GM12878 (cell line): ENCODE results near the gene NUDT17. TPM values are rescaled to one million over a fixed set of nuclear protein-coding genes. Genes with fewer than 3 reads are reported as not detected.

Source experiments
- ATAC-seq: fragments of 200-7000 bp; cut with Tn5 transposase; 3 replicates; pipeline ENCODE4 v1.9.1; 2020; ENCODE audit warnings: mild to moderate bottlenecking, moderate library complexity
- BruUV-seq: library from RNA; stranded (reverse); fragments of 400-500 nt; replicated peaks from 2 replicates; lab custom pipeline; 2021; lab: Mats Ljungman, UMichigan
- CTCF ChIA-PET: fragments of 300-600 bp; sonication (Branson Sonifier 250); formaldehyde crosslinking; extraction: SDS; loops from one replicate; lab custom pipeline; 2021; ENCODE audit warnings: inconsistent platforms; lab: Yijun Ruan, JAX
- POLR2A ChIA-PET: fragments of 350-600 bp; formaldehyde crosslinking; extraction: SDS; loops from one replicate; lab custom pipeline; 2021; ENCODE audit warnings: inconsistent platforms; lab: Charles Lee
- RAD21 ChIA-PET: fragments of 300-600 bp; sonication (Branson Sonifier 250); formaldehyde crosslinking; loops from one replicate; lab custom pipeline; 2023; ENCODE audit warnings: antibody characterized with exemption; ENCODE audit not compliant: unreplicated experiment; lab: Charles Lee
- SMC1A ChIA-PET: fragments of 300-600 bp; sonication (Branson Sonifier 250); formaldehyde crosslinking; loops from one replicate; lab custom pipeline; 2023; ENCODE audit not compliant: unreplicated experiment, uncharacterized antibody; lab: Charles Lee
- DNase-seq: peaks from one replicate; pipeline ENCODE4 v3.0.0-alpha.2; 2011; ENCODE audit warnings: low read depth, low spot score
- FAIRE-seq: peaks from 3 replicates; lab custom pipeline; 2011; peaks lifted over from hg19 to GRCh38; lab: Jason Lieb, UNC
- H2AFZ ChIP-seq: 2 replicates; pipeline ENCODE4 v1.6.0; 2011; ENCODE audit warnings: low read depth, low read length, control low read depth; ENCODE audit not compliant: control insufficient read depth
- H3K27ac ChIP-seq: 2 replicates; pipeline ENCODE4 v1.5.1; 2011; ENCODE audit warnings: control low read depth; ENCODE audit not compliant: control insufficient read depth, insufficient read depth
- H3K27me3 ChIP-seq, 2 experiments: replicated peaks in 1 of 2; 2 replicates each; pipeline versions ENCODE4 v1.6.0 to v1.6.1; 2011; ENCODE audit warnings: low read length in 1 of 2; ENCODE audit not compliant: control insufficient read depth in 2 of 2, insufficient read depth in 2 of 2
- H3K36me3 ChIP-seq, 2 experiments: 2 replicates each; pipeline ENCODE4 v1.5.1; 2011; ENCODE audit warnings: low read length in 1 of 2; ENCODE audit not compliant: control insufficient read depth in 2 of 2, insufficient read depth in 2 of 2
- H3K4me1 ChIP-seq: 2 replicates; pipeline ENCODE4 v1.6.1; 2011; ENCODE audit warnings: mild to moderate bottlenecking, low read length, moderate library complexity, mixed read lengths; ENCODE audit not compliant: control insufficient read depth, insufficient read depth
- H3K4me2 ChIP-seq: 2 replicates; pipeline ENCODE4 v1.6.0; 2011; ENCODE audit warnings: control low read depth; ENCODE audit not compliant: control insufficient read depth, insufficient read depth
- H3K4me3 ChIP-seq: fragments of 200-600 bp; sonication (generic); 2 replicates; pipeline ENCODE4 v1.5.1; 2016
- H3K79me2 ChIP-seq: 2 replicates; pipeline ENCODE4 v1.6.0; 2011; ENCODE audit warnings: low read length; ENCODE audit not compliant: control insufficient read depth, insufficient read depth
- H3K9ac ChIP-seq: 2 replicates; pipeline ENCODE4 v1.8.0; 2011; ENCODE audit warnings: low read length, control low read depth, mixed read lengths; ENCODE audit not compliant: control insufficient read depth, insufficient read depth
- H3K9me3 ChIP-seq: replicated peaks from 3 replicates; pipeline ENCODE4 v1.5.1; 2011; ENCODE audit warnings: mild to moderate bottlenecking, low read length; ENCODE audit not compliant: control insufficient read depth, insufficient read depth
- H4K20me1 ChIP-seq: 2 replicates; pipeline ENCODE4 v1.6.0; 2011; ENCODE audit not compliant: control insufficient read depth, insufficient read depth
- CBX5 ChIP-seq: sonication (generic); IDR thresholded peaks from 2 replicates; pipeline ENCODE4 v1.6.1; 2016; ENCODE audit warnings: low read depth, moderate library complexity, mild to moderate bottlenecking, inconsistent platforms
- E4F1 ChIP-seq: fragments of 450-650 bp; IDR thresholded peaks from 2 replicates; pipeline ENCODE4 v1.6.1; 2018; ENCODE audit warnings: borderline replicate concordance, mild to moderate bottlenecking; ENCODE audit not compliant: partially characterized antibody
- HCFC1 ChIP-seq: fragments of 150-350 bp; IDR thresholded peaks from 2 replicates; pipeline ENCODE4 v1.6.1; 2014; ENCODE audit warnings: low read length
- MYB ChIP-seq: fragments of 150-350 bp; IDR thresholded peaks from 2 replicates; pipeline ENCODE4 v1.6.1; 2014; ENCODE audit warnings: mild to moderate bottlenecking, low read depth, low read length, borderline replicate concordance
- NFYA ChIP-seq: IDR thresholded peaks from 2 replicates; pipeline ENCODE4 v1.6.1; 2011; ENCODE audit warnings: low read depth, mild to moderate bottlenecking, low read length, improper control_type of control experiment, borderline replicate concordance
- NR2F1 ChIP-seq: fragments of 450-650 bp; conservative IDR thresholded peaks from 2 replicates; pipeline ENCODE4 v1.6.1; 2017; ENCODE audit warnings: mild to moderate bottlenecking
- PAX5 ChIP-seq: IDR thresholded peaks from 2 replicates; pipeline ENCODE4 v1.6.1; 2011; ENCODE audit warnings: low read depth, low read length, borderline replicate concordance
- PBX3 ChIP-seq: IDR thresholded peaks from 2 replicates; pipeline ENCODE4 v1.6.1; 2011; ENCODE audit warnings: mild to moderate bottlenecking, low read depth, low read length, moderate library complexity; ENCODE audit not compliant: insufficient replicate concordance
- POLR2A ChIP-seq: IDR thresholded peaks from 2 replicates; pipeline ENCODE4 v1.6.1; 2011; ENCODE audit warnings: low read depth, mild to moderate bottlenecking, low read length
- RUNX3 ChIP-seq: IDR thresholded peaks from 2 replicates; pipeline ENCODE4 v1.6.1; 2012; ENCODE audit warnings: low read length, inconsistent platforms
- TAF1 ChIP-seq: IDR thresholded peaks from 2 replicates; pipeline ENCODE4 v1.6.1; 2011; ENCODE audit warnings: mild to moderate bottlenecking, low read depth, low read length, borderline replicate concordance
- TCF3 ChIP-seq: IDR thresholded peaks from 2 replicates; pipeline ENCODE4 v1.6.1; 2012; ENCODE audit warnings: low read depth, mild to moderate bottlenecking, low read length, borderline replicate concordance; ENCODE audit not compliant: insufficient read depth
- ZBED1 ChIP-seq: IDR thresholded peaks from 2 replicates; pipeline ENCODE4 v1.6.1; 2016; ENCODE audit warnings: borderline replicate concordance
- ZNF687 ChIP-seq: fragments of 450-650 bp; IDR thresholded peaks from 2 replicates; pipeline ENCODE4 v1.6.1; 2017; ENCODE audit warnings: mild to moderate bottlenecking, moderate library complexity
- WGBS: methylation state at CpG from one replicate; pipeline ENCODE4 v1.1.6; 2016; ENCODE audit warnings: low lambda C conversion rate; ENCODE audit not compliant: insufficient replicate concordance, insufficient coverage; ENCODE audit errors: missing lambda C conversion rate; 5-methylcytosine and 5-hydroxymethylcytosine counted together
- in situ Hi-C: fragments of 300-500 bp; cut with MboI; formaldehyde crosslinking; loops from 9 replicates; pipeline ENCODE4 v1.14.3; 2018; ENCODE audit warnings: mixed read lengths
- intact Hi-C: fragments of 100-400 bp; cut with micrococcal nuclease; formaldehyde crosslinking; loops from one replicate; pipeline ENCODE4 v1.14.2; 2022; ENCODE audit not compliant: unreplicated experiment
- polyA plus RNA-seq, 11 experiments: library from polyadenylated mRNA; depleted of rRNA in 4 of 11; unstranded in 6 of 11; stranded (reverse) in 5 of 11; fragments of >200 nt; fragmentation: Nextera tagmentation in 4 of 11; fragmentation: Illumina TruSeq in 1 of 11; extraction: Ambion mirVana in 4 of 11; extraction: Trizol in 1 of 11; gene quantifications; 1 replicate in 1 of 11; 2 replicates in 10 of 11; pipeline versions ENCODE4 v1.2.1 to v1.2.3, GENCODE V29; 2011 to 2016; ENCODE audit warnings: inconsistent platforms in 2 of 11, missing spikeins in 2 of 11, low read depth in 1 of 11
- total RNA-seq, 4 experiments: library from RNA; depleted of rRNA in 3 of 4; stranded (reverse); fragments of >200 nt in 3 of 4; fragmentation: Illumina TruSeq in 1 of 4; extraction: Trizol in 1 of 4; gene quantifications; 2 replicates each; pipeline versions ENCODE4 v1.2.1 to v1.2.3, GENCODE V29; 2013 to 2021
- TF ChIP-seq, protein P1 (sequence below): IDR thresholded peaks from 2 replicates; pipeline ENCODE4 v1.6.1; 2011; ENCODE audit warnings: borderline replicate concordance, low read depth, mild to moderate bottlenecking, moderate library complexity, low read length; ENCODE audit not compliant: insufficient read depth, poor library complexity, severe bottlenecking

The NUDT17 gene
- total and polyA plus RNA-seq, 10 of the 15 experiments (the other 5 are each of a cell fraction or from before 2014, with no cell fraction given), result 1.2 to 4.7 (median 4.0) TPM

DNA sequence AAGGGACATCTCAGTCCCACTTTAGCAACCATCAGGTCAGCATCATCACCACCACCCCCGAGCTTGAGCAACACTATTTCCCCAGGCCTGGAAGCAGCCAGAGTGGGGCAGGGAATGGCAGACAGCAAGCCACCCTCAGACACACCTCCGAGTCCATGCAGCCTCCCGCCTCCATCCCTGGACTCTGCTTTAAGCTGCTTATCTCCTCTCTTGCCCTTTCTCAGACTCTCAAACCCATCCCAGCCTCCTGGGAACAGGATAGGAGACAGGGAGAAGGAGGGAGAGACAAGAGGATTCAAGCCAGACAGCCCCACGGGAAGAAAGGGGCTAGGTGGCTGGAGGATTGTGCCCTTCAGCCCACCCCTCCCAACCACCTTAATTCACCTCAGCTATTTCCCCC, 11.7 kb downstream of the NUDT17 start:
- intact Hi-C loops, result no loop called here
- DNase-seq (no peak), FAIRE-seq (no peak), ATAC-seq (no peak)
- no peak overlapping the region for H3K4me3 ChIP-seq
- WGBS, result 69% methylated on average over 4 of the region's 4 CpGs
- in situ Hi-C loops, result loop anchor here (5.0 kb wide), 1 partner anchor 60 kb away; the partner anchor contains the start of gene PEX11B
- ChIA-PET RAD21 (interaction anchor here (3.0 to 4.7 kb wide), 2 partner anchors 11 to 107 kb away, joined by 17 to 69 read pairs; partner anchors contain the start of genes ANKRD34A, NUDT17 and POLR3GL), CTCF (interaction anchor here (1.0 to 8.0 kb wide), 9 partner anchors 10 to 176 kb away, joined by 3 to 172 read pairs (median 5); partner anchors contain the start of genes ITGA10, NUDT17 and PEX11B), SMC1A (interaction anchor here (1.0 to 4.7 kb wide), 4 partner anchors 11 to 100 kb away, joined by 3 to 54 read pairs (median 4); partner anchors contain the start of gene NUDT17), POLR2A (interaction anchor here (1.5 to 4.4 kb wide), 3 partner anchors 10 to 32 kb away, joined by 4 to 20 read pairs (median 6); partner anchors contain the start of genes POLR3C and RNF115)
- H4K20me1 ChIP-seq, result no peaks in the 10 kb centered on the region
- H3K79me2 ChIP-seq, result no peaks in the 10 kb centered on the region
- no peak overlapping the region for H3K4me2 ChIP-seq
- no TSS peak for BruUV-seq
- no peak overlapping the region for H3K27ac ChIP-seq
- H3K9me3 ChIP-seq, result no peaks in the 10 kb centered on the region
- H3K4me1 ChIP-seq, result no peaks in the 10 kb centered on the region
- H3K27me3 ChIP-seq, result no peaks in the 10 kb centered on the region
- no peak overlapping the region for H3K9ac ChIP-seq
- no peak overlapping the region for H2AFZ ChIP-seq
- peaks cover 4 to 11% of the 10 kb centered on the region in 2 experiments; a peak in 3 of 4 replicates for H3K36me3 ChIP-seq
- TF ChIP-seq PAX5 (no peak), NR2F1 (no peak), RUNX3 (no peak), ZBED1 (no peak), HCFC1 (no peak), NFYA (no peak), MYB (no peak), CBX5 (no peak), POLR2A (no peak), ZNF687 (no peak), E4F1 (no peak), PBX3 (no peak), TCF3 (no peak), TAF1 (no peak)
- TF ChIP-seq, protein P1, sequence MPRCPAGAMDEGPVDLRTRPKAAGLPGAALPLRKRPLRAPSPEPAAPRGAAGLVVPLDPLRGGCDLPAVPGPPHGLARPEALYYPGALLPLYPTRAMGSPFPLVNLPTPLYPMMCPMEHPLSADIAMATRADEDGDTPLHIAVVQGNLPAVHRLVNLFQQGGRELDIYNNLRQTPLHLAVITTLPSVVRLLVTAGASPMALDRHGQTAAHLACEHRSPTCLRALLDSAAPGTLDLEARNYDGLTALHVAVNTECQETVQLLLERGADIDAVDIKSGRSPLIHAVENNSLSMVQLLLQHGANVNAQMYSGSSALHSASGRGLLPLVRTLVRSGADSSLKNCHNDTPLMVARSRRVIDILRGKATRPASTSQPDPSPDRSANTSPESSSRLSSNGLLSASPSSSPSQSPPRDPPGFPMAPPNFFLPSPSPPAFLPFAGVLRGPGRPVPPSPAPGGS, result no peak
